GM23338 (cell line): ENCODE measurements around the gene FLG2. TPM values are rescaled to one million over a fixed set of nuclear protein-coding genes. Genes with fewer than 3 reads are reported as not detected.

Experiments
- ATAC-seq: fragments of 200-7000 bp; cut with Tn5 transposase; 3 replicates; pipeline ENCODE4 v1.9.1; 2020
- DNase-seq: peaks from one replicate; pipeline ENCODE4 v3.0.0-alpha.2; 2015; ENCODE audit warnings: low spot score
- H2AFZ ChIP-seq: fragments of 200-600 bp; sonication (generic); 2 replicates; pipeline ENCODE4 v1.8.0; 2016; ENCODE audit warnings: antibody characterized with exemption, mild to moderate bottlenecking, moderate library complexity
- H3F3A ChIP-seq: fragments of 200-600 bp; sonication (generic); replicated peaks from 2 replicates; pipeline ENCODE4 v1.8.0; 2017; ENCODE audit warnings: antibody characterized with exemption, mixed run types, low read depth
- H3K27ac ChIP-seq: fragments of 200-600 bp; sonication (generic); 2 replicates; pipeline ENCODE4 v1.6.1; 2016; ENCODE audit warnings: low read depth
- H3K27me3 ChIP-seq: fragments of 200-600 bp; sonication (generic); 2 replicates; pipeline ENCODE4 v1.8.0; 2016; ENCODE audit warnings: mild to moderate bottlenecking, mixed run types, moderate library complexity; ENCODE audit not compliant: insufficient read depth
- H3K36me3 ChIP-seq: fragments of 200-600 bp; sonication (generic); 2 replicates; pipeline ENCODE4 v1.8.0; 2016; ENCODE audit warnings: mild to moderate bottlenecking; ENCODE audit not compliant: insufficient read depth
- H3K4me1 ChIP-seq: fragments of 200-600 bp; sonication (generic); 2 replicates; pipeline ENCODE4 v1.8.0; 2016; ENCODE audit warnings: mild to moderate bottlenecking, moderate library complexity; ENCODE audit not compliant: insufficient read depth
- H3K4me2 ChIP-seq: fragments of 200-600 bp; sonication (generic); 2 replicates; pipeline ENCODE4 v1.7.1; 2017; ENCODE audit warnings: mixed run types
- H3K4me3 ChIP-seq: fragments of 200-600 bp; sonication (generic); 2 replicates; pipeline ENCODE4 v1.6.1; 2016; ENCODE audit warnings: mixed run types
- H3K79me2 ChIP-seq: fragments of 200-600 bp; sonication (generic); replicated peaks from 2 replicates; pipeline ENCODE4 v1.8.0; 2017; ENCODE audit warnings: mild to moderate bottlenecking; ENCODE audit not compliant: insufficient read depth
- H3K9me2 ChIP-seq: fragments of 200-600 bp; sonication (generic); 2 replicates; pipeline ENCODE4 v1.8.0; 2017; ENCODE audit not compliant: insufficient read depth
- H4K20me1 ChIP-seq: fragments of 200-600 bp; sonication (generic); replicated peaks from 2 replicates; pipeline ENCODE4 v1.8.0; 2017; ENCODE audit warnings: mild to moderate bottlenecking; ENCODE audit not compliant: insufficient read depth
- H3K27ac Mint-ChIP-seq: 2 replicates; pipeline ENCODE4 v1.8.0; 2020; ENCODE audit warnings: inconsistent platforms, mild to moderate bottlenecking, moderate library complexity, mixed read lengths
- H3K27me3 Mint-ChIP-seq: 3 replicates; pipeline ENCODE4 v1.8.0; 2022; ENCODE audit warnings: low read depth, mild to moderate bottlenecking, moderate library complexity, mixed read lengths, inconsistent platforms; ENCODE audit not compliant: insufficient read depth, poor library complexity
- H3K36me3 Mint-ChIP-seq: 3 replicates; pipeline ENCODE4 v1.8.0; 2021; ENCODE audit warnings: low read depth, mild to moderate bottlenecking, inconsistent platforms, moderate library complexity, mixed read lengths
- H3K4me1 Mint-ChIP-seq: 3 replicates; pipeline ENCODE4 v1.8.0; 2020; ENCODE audit warnings: mild to moderate bottlenecking, inconsistent platforms, mixed read lengths
- H3K4me3 Mint-ChIP-seq: 3 replicates; pipeline ENCODE4 v1.8.0; 2021; ENCODE audit warnings: moderate library complexity, mild to moderate bottlenecking, inconsistent platforms, mixed read lengths
- H3K9me3 Mint-ChIP-seq: 3 replicates; pipeline ENCODE4 v1.8.0; 2020; ENCODE audit warnings: moderate library complexity, mild to moderate bottlenecking, inconsistent platforms, mixed read lengths
- CREB1 ChIP-seq: fragments of 250-450 bp; sonication (Bioruptor Pico); IDR thresholded peaks from 2 replicates; pipeline ENCODE4 v1.5.0; 2020; ENCODE audit warnings: low read depth, mild to moderate bottlenecking, moderate library complexity
- CTCF ChIP-seq, 2 experiments: fragments of 200-600 bp in 1 of 2; sonication (generic) in 1 of 2; conservative IDR thresholded peaks; 2 replicates each; pipeline versions ENCODE4 v1.5.1 to v1.6.1; 2016 to 2017; ENCODE audit warnings: antibody characterized with exemption in 2 of 2, low read depth in 2 of 2, mild to moderate bottlenecking in 2 of 2, moderate library complexity in 1 of 2
- EZH2 ChIP-seq: fragments of 200-600 bp; sonication (generic); IDR thresholded peaks from one replicate; pipeline ENCODE4 v1.8.0; 2017; ENCODE audit warnings: antibody characterized with exemption, mild to moderate bottlenecking, low read depth; ENCODE audit not compliant: unreplicated experiment
- EZH2phosphoT487 ChIP-seq: fragments of 200-600 bp; sonication (generic); IDR thresholded peaks from one replicate; pipeline ENCODE4 v1.8.1; 2018; ENCODE audit warnings: antibody characterized with exemption; ENCODE audit not compliant: unreplicated experiment
- NANOG ChIP-seq: IDR thresholded peaks from 2 replicates; pipeline ENCODE4 v1.6.1; 2016; ENCODE audit warnings: antibody characterized with exemption, borderline replicate concordance
- POLR2AphosphoS5 ChIP-seq: IDR thresholded peaks from 2 replicates; pipeline ENCODE4 v1.6.1; 2016; ENCODE audit warnings: antibody characterized with exemption, low read depth
- ZNF114 ChIP-seq: fragments of 250-450 bp; sonication (Bioruptor Pico); IDR thresholded peaks from 2 replicates; pipeline ENCODE4 v1.5.0; 2020; ENCODE audit warnings: mild to moderate bottlenecking, moderate library complexity
- polyA plus RNA-seq: library from polyadenylated mRNA; unstranded; fragments of >200 nt; fragmentation: Nextera tagmentation; extraction: Ambion mirVana; gene quantifications from 2 replicates; pipeline ENCODE4 v1.2.1, GENCODE V29; 2016
- total RNA-seq: library from RNA; depleted of rRNA; stranded (reverse); fragments of >200 nt; shearing (Covaris generic); gene quantifications from 2 replicates; pipeline ENCODE4 v1.2.3, GENCODE V29; 2014
- TF ChIP-seq, protein P1 (sequence below): IDR thresholded peaks from 2 replicates; pipeline ENCODE4 v1.6.1; 2016; ENCODE audit warnings: antibody characterized with exemption
- TF ChIP-seq, protein P2 (sequence below): fragments of 250-450 bp; sonication (Bioruptor Pico); IDR thresholded peaks from 2 replicates; pipeline ENCODE4 v1.5.0; 2020; ENCODE audit warnings: mild to moderate bottlenecking, moderate library complexity

The FLG2 gene
- total and polyA plus RNA-seq, 2 experiments from 2014 or later: not detected

- Mint-ChIP-seq H3K27me3 (no peaks in the 10 kb centered on the region), H3K9me3 (no peaks in the 10 kb centered on the region; the same call in 2 of the 3 replicates), H3K27ac (no peak overlapping the region), H3K36me3 (no peaks in the 10 kb centered on the region), H3K4me1 (no peaks in the 10 kb centered on the region), H3K4me3 (no peak overlapping the region)
- DNase-seq (no peak), ATAC-seq (no peak)
- Histone ChIP-seq H3K4me2 (no peak overlapping the region), H3K4me3 (no peak overlapping the region), H2AFZ (no peak overlapping the region), H4K20me1 (no peaks in the 10 kb centered on the region), H3K79me2 (no peaks in the 10 kb centered on the region), H3K4me1 (no peaks in the 10 kb centered on the region), H3K36me3 (no peaks in the 10 kb centered on the region), H3K9me2 (no peaks in the 10 kb centered on the region; the same call in 1 of the 2 replicates), H3K27me3 (no peaks in the 10 kb centered on the region), H3F3A (no peaks in the 10 kb centered on the region), H3K27ac (no peak overlapping the region)
- TF ChIP-seq, protein P1, sequence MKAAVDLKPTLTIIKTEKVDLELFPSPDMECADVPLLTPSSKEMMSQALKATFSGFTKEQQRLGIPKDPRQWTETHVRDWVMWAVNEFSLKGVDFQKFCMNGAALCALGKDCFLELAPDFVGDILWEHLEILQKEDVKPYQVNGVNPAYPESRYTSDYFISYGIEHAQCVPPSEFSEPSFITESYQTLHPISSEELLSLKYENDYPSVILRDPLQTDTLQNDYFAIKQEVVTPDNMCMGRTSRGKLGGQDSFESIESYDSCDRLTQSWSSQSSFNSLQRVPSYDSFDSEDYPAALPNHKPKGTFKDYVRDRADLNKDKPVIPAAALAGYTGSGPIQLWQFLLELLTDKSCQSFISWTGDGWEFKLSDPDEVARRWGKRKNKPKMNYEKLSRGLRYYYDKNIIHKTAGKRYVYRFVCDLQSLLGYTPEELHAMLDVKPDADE: no peak
- no peak for TF ChIP-seq EZH2
- TF ChIP-seq, protein P2, sequence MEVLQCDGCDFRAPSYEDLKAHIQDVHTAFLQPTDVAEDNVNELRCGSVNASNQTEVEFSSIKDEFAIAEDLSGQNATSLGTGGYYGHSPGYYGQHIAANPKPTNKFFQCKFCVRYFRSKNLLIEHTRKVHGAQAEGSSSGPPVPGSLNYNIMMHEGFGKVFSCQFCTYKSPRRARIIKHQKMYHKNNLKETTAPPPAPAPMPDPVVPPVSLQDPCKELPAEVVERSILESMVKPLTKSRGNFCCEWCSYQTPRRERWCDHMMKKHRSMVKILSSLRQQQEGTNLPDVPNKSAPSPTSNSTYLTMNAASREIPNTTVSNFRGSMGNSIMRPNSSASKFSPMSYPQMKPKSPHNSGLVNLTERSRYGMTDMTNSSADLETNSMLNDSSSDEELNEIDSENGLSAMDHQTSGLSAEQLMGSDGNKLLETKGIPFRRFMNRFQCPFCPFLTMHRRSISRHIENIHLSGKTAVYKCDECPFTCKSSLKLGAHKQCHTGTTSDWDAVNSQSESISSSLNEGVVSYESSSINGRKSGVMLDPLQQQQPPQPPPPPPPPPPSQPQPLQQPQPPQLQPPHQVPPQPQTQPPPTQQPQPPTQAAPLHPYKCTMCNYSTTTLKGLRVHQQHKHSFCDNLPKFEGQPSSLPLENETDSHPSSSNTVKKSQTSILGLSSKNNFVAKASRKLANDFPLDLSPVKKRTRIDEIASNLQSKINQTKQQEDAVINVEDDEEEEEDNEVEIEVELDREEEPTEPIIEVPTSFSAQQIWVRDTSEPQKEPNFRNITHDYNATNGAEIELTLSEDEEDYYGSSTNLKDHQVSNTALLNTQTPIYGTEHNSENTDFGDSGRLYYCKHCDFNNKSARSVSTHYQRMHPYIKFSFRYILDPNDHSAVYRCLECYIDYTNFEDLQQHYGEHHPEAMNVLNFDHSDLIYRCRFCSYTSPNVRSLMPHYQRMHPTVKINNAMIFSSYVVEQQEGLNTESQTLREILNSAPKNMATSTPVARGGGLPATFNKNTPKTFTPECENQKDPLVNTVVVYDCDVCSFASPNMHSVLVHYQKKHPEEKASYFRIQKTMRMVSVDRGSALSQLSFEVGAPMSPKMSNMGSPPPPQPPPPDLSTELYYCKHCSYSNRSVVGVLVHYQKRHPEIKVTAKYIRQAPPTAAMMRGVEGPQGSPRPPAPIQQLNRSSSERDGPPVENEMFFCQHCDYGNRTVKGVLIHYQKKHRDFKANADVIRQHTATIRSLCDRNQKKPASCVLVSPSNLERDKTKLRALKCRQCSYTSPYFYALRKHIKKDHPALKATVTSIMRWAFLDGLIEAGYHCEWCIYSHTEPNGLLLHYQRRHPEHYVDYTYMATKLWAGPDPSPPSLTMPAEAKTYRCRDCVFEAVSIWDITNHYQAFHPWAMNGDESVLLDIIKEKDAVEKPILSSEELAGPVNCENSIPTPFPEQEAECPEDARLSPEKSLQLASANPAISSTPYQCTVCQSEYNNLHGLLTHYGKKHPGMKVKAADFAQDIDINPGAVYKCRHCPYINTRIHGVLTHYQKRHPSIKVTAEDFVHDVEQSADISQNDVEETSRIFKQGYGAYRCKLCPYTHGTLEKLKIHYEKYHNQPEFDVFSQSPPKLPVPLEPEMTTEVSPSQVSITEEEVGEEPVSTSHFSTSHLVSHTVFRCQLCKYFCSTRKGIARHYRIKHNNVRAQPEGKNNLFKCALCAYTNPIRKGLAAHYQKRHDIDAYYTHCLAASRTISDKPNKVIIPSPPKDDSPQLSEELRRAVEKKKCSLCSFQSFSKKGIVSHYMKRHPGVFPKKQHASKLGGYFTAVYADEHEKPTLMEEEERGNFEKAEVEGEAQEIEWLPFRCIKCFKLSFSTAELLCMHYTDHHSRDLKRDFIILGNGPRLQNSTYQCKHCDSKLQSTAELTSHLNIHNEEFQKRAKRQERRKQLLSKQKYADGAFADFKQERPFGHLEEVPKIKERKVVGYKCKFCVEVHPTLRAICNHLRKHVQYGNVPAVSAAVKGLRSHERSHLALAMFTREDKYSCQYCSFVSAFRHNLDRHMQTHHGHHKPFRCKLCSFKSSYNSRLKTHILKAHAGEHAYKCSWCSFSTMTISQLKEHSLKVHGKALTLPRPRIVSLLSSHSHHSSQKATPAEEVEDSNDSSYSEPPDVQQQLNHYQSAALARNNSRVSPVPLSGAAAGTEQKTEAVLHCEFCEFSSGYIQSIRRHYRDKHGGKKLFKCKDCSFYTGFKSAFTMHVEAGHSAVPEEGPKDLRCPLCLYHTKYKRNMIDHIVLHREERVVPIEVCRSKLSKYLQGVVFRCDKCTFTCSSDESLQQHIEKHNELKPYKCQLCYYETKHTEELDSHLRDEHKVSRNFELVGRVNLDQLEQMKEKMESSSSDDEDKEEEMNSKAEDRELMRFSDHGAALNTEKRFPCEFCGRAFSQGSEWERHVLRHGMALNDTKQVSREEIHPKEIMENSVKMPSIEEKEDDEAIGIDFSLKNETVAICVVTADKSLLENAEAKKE (CRISPR knock-in tag): no peak
- no peak for TF ChIP-seq CREB1 (CRISPR knock-in tag)
- TF ChIP-seq NANOG: no peak
- TF ChIP-seq POLR2AphosphoS5: no peak
- no peak for TF ChIP-seq EZH2phosphoT487
- TF ChIP-seq ZNF114: no peak
- TF ChIP-seq CTCF (conservative IDR thresholded peaks at IDR 0.05; ENCODE audit: low read depth in 2 of 2): no peak
These were observed 29.1 kb upstream of the FLG2 start for GRCh38 chr1:152388889-152389288.
